ENCODE results near the gene RGS19. TPM values are rescaled to one million over a fixed set of nuclear protein-coding genes. Genes with fewer than 3 reads are reported as not detected.

RGS19 gene
- total and polyA plus RNA-seq, 11 donors = 3.2 to 25.6 (median 5.3) TPM

- H3K4me3 ChIP-seq = no peak overlapping the region
- WGBS, 4 donors = 84 to 91% (median 89%) methylated on average over 17 to 20 of the region's 20 CpGs
- no peak overlapping the region for H3K27ac ChIP-seq
- intact Hi-C loops (cut with DNase I) = loop anchor here in 3 of 10 donors (5.0 to 10.0 kb wide), 3 partner anchors 46 to 84 kb away; partner anchors contain the start of gene PRPF6 (in 2 of the 3)
- TF ChIP-seq POLR2A (IDR thresholded peaks at IDR 0.05) (no peak), CTCF (IDR thresholded peaks at IDR 0.05) (no peak)
- H3K9me3 ChIP-seq = no peaks in the 10 kb centered on the region
- peaks cover 0 to 6% (median 0%) of the 10 kb centered on the region in 12 donors for H3K4me1 ChIP-seq
- peaks cover 6 to 94% (median 85%) of the 10 kb centered on the region in 9 donors for H3K36me3 ChIP-seq
- no peaks in the 10 kb centered on the region for H3K27me3 ChIP-seq
- ATAC-seq (no peak), DNase-seq (no peak)
Measured at GRCh38 chr20:64030371-64031134, 48.8 kb downstream of the RGS19 start.

- no peak overlapping the region for H3K27ac ChIP-seq
- H3K4me1 ChIP-seq = peaks cover 0 to 6% (median 0%) of the 10 kb centered on the region in 12 donors
- WGBS, 4 donors = 94 to 95% (median 94%) methylated on average over 24 to 38 of the region's 38 CpGs
- no peak overlapping the region for H3K4me3 ChIP-seq
- ATAC-seq (no peak), DNase-seq (no peak)
- TF ChIP-seq POLR2A (IDR thresholded peaks at IDR 0.05) (no peak), CTCF (IDR thresholded peaks at IDR 0.05) (no peak)
- no peaks in the 10 kb centered on the region for H3K27me3 ChIP-seq
- H3K36me3 ChIP-seq = peaks cover 6 to 97% (median 88%) of the 10 kb centered on the region in 9 donors
- H3K9me3 ChIP-seq = no peaks in the 10 kb centered on the region
- intact Hi-C loops (cut with DNase I) = loop anchor here in 3 of 10 donors (5.0 to 10.0 kb wide), 3 partner anchors 45 to 85 kb away; partner anchors contain the start of gene PRPF6 (in 2 of the 3)
Measured at GRCh38 chr20:64029293-64030117, 49.8 kb downstream of the RGS19 start.

GRCh38 chr20:64027981-64028685 is 51.2 kb downstream of the RGS19 start:
- peaks cover 6 to 100% (median 99%) of the 10 kb centered on the region in 9 donors for H3K36me3 ChIP-seq
- intact Hi-C loops (cut with DNase I) = no loop called here
- peak overlapping the region in 1 of 12 donors; percentile 46 for H3K27ac ChIP-seq
- ATAC-seq (no peak), DNase-seq (no peak)
- H3K27me3 ChIP-seq = no peaks in the 10 kb centered on the region
- WGBS, 4 donors = 84 to 89% (median 87%) methylated on average over 22 to 24 of the region's 24 CpGs
- no peak overlapping the region for H3K4me3 ChIP-seq
- no peaks in the 10 kb centered on the region for H3K9me3 ChIP-seq
- no peak for TF ChIP-seq POLR2A (IDR thresholded peaks at IDR 0.05)
- no peak for TF ChIP-seq CTCF (IDR thresholded peaks at IDR 0.05)
- H3K4me1 ChIP-seq = no peaks in the 10 kb centered on the region

Data from heart left ventricle (tissue), 16 donors.